CD4-positive, alpha-beta T cell treated with Interleukin-6 at 100 ng/mL for 8 hours (primary cell): ENCODE data around the gene SPTAN1.
"Not testable (repeated sequence)": the region's sequence is repeated elsewhere in the genome, so short reads cannot be mapped to it uniquely, and the experiment has no call there.

Experiments
- DNase-seq: peaks from one replicate; pipeline ENCODE4 v3.0.0-alpha.2; 2020; ENCODE audit warnings: mixed read lengths, low spot score

SPTAN1 gene

DNA sequence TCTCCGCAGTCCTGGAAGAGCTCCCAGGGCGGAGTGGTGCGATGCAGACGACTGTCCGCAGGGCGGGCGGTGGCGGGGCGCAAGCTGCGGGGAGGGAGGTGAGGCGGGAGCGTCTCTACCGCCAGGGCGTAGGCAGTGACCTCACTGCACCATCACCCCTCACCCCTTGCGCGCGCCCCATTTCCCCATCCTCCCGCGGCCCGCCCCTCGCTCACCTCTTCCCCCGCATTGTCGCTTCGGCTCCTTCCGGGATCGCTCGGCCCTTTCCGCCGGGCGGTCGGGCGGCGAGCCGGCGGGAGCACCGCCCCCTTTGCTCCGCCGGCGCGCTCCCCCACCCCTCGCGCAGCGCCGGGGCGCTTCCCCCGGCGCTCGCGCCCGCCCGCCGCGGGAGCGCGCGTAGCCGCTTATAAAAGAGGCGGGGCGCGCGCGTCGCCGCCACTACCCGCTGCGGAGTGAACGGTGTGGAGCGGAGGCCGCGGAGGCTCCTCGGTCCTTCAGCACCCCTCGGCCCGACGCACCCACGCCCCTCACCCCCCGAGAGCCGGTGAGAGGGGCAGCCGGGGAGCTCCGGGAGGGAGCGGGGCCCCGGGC lies at the start of gene SPTAN1:
SPTAN1 (plus strand) TSS at position 435 of the 591 bp plus-strand sequence. CDS start 14,154 bp downstream, outside the sequence.
- peak; percentile 94 for DNase-seq

DNA sequence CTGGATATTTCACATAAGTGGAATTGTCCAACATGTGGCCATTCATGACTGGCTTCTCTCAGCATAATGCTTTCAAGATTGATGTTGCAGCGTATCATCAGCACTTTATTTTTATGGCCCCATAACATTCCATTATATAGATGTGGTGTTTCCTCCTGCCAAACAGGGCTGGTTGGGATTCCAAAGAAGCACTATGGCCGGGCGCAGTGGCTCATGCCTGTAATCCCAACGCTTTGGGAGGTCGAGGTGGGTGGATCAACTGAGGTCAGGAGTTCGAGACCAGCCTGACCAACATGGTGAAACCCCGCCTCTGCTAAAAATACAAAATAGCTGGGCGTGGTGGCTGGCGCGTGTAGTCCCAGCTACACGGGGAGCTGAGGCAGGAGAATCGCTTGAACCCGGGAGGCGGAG lies 49.0 kb upstream of the SPTAN1 start:
- DNase-seq = not testable (repeated sequence)

DNA sequence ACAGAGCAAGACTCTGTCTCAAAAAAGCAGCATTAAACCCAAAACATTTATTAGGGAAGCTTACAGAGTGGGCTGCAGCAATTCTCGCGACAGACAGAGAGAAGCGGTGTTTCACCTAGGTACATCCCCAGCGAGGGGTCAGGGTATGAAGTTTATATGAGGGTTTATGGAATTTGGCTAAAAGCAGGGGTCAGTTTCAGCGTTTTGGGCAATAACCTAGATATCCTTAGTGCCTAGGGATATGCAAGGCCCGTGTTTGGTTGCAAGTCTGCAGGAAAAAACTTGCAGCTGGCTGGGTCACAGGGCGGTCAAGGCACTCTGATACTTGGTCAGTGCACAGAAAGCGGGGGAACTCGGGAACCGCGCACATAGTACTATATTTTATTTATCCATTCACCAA lies 48.5 kb upstream of the SPTAN1 start:
- no peak for DNase-seq

DNA sequence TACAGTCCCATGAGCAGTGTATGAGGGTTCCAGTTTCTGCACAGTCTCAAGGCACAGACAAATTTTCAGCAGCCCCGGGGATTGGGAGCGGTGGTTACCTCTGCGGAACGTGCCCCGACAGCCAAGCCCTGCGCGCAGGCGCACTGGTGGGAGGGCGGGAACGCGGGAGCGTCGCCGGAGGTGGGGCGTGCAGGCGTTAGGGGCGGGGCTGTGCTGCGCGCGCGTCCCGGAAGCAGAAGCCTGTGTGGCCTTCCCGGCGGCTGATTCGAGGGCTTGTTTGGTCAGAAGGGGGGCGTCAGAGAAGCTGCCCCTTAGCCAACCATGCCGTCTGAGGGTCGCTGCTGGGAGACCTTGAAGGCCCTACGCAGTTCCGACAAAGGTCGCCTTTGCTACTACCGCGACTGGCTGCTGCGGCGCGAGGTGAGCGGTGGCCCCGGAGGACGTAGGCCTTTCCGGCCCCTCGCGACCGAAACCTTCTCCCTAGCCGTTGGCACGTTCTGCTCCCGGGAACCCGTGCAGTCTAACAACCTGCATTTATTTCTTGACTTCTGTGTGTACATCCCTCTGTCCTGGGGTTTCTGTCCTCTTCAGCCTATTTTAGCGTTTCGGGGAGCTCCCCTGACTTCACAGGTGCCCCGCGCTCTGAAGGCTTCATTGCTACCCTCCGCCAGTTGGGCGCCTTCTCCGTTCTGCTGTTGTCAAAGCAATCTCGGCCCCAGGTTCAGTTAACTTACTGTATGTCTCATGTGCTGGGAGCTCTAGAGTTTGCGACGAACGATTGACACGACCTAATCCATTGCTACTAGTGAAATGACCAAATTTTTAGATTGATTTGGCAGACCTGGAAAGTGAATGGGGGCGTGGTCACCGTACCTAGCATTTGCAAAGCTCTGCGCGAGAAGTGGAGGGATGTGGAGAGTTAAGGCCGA lies 47.6 kb upstream of the SPTAN1 start, which contains the start of gene GLE1:
GLE1 (plus strand) TSS at position 235 of the 929 bp plus-strand sequence; CDS start at position 322, 87 bp downstream.
- DNase-seq = peak; percentile 95

DNA sequence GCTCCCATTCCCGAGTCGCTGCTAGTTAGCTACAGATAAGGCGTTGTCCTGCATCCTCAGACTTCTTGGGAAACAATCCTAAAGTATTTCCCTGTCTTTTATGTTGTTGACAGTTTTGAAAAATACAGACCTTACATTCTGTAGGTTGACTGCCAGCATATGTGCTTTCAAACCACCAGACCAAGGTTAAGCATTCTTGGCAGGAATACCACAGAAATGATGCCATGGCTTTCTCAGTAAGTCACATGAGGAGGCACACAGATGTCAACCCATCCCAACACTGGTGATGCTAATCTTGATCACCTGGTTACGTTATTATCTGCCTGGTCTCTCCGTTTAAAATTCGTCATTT lies 47.0 kb upstream of the SPTAN1 start:
- no peak for DNase-seq

DNA sequence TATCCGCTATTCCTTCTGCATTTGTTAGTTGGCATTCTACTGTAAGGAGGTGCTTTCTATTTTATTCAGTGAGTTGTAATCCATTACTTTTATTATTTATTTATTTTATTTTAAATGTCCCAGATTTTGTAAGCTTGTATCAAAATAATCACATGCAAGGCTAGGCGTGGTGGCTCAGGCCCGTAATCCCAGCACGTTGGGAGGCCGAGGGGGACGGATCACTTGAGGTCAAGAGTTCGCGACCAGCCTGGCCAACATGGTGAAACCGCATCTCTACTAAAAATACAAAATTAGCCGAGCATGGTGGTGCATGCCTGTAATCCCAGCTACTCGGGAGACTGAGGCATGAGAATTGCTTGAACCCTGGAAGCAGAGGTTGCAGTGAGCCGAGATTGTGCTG lies 46.5 kb upstream of the SPTAN1 start:
- not testable (repeated sequence) for DNase-seq

DNA sequence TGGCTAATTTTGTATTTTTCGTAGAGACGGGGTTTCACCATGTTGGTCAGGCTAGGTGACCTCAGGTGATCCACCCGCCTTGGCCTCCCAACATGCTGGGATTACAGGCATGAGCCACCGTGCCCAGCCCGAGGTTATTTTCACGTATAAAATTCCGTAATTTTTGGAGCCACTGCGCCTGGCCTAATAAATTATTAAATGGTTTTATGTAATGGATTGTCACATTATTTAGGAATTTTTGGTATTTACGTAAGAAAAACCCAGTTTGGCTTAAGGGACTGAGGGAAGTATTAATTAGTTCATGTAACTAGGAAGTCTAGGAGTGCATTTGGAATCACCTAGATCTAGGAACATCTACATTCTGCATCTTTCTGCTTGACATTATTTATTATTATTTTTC lies 39.6 kb upstream of the SPTAN1 start:
- no peak for DNase-seq

DNA sequence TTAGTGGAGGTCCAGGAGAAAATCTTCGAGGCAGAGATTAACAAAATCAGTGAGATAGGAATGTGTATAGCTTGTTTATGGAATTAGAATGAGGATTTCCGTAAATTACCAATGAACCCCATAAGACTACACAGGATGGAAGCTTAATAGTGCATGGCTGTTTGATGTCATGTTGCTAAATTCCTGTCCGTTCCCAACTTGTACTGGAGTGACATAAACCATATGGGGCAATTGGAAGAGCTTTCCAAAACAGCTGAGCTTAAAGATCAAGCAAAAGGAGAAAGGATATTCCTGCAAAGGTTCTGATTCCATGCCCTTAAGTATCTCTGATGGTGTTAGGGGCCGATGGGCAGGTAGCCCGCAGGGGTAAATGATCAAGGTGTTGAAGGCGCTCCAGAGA lies 30.4 kb upstream of the SPTAN1 start:
- DNase-seq = no peak

DNA sequence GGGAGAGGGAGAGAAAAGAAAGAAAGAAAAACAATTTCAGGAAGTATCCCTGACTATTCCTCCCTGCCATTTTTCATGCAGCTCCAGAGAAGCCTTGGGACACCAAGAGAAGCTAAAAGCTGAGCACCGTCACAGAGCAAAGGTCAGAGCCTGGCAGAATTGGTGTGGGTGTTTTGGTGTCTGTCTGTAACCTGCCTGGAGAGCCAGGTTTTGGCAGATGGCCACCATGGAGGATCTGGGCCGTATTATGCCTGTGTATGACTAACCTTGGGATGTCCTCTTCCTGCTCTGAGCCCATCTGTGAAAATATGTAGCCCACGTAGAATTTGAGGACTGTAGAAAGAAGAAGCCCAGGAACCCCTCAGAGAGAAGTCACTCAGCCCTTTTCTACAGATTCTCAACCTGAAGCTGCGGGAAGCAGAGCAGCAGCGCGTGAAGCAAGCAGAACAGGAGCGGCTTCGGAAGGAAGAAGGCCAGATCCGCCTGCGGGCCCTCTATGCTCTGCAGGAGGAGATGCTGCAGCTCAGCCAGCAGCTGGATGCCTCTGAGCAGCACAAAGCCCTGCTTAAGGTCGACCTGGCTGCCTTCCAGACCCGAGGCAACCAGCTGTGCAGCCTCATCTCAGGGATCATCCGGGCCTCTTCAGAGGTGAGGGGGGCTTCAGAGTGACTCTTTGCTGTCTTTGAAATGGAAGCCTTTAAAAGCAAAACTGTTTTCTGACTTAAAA lies 29.0 kb upstream of the SPTAN1 start:
- no peak for DNase-seq

DNA sequence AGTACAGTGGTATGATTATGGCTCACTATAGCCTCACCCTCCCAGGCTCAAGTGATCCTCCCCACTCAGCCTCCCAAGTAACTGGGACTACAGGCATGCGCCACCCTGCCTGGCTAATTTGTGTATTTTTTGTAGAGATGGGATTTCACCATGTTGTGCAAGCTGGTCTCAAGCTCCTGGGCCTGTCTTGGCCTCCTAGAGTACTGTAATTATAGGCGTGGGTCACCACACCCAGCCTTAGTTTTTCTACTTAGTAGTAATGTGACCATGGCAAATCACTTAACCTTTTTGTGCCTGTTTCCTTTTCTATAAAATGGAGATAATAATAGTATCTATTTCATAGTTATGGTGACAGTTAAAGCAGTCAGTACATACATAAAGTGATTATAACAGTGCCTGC lies 25.7 kb upstream of the SPTAN1 start:
- DNase-seq = no peak

DNA sequence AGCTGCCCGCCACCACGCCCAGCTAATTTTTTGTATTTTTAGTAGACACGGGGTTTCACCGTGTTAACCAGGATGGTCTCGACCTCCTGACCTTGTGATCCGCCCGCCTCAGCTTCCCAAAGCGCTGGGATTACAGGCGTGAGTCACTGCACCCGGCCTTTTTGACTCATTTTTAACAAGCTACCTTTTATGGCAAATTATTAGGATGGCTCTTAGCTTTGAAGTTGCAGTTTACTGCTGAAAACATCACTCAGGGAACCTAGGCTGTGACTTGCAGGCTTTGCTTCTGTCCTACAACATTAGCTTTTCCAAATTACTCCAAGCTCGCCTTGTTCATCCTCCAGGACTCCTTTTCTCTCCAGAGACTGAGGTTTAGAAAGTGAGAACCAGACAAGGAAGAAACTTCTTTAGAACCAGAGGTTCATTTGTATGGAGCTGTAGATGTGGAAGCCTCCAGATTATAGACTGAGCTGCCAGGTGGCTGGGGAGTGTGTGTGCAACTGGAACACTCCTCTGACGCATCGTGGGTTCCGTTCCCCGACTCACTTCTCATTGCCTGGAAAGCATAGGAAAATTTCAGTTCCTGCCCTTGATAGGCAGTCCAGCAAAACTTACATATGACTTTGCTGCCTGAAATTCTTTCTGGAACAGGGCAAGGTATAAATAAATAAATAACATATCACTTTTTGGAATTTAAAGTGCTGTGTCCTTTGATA lies 23.8 kb upstream of the SPTAN1 start:
- DNase-seq = no peak

DNA sequence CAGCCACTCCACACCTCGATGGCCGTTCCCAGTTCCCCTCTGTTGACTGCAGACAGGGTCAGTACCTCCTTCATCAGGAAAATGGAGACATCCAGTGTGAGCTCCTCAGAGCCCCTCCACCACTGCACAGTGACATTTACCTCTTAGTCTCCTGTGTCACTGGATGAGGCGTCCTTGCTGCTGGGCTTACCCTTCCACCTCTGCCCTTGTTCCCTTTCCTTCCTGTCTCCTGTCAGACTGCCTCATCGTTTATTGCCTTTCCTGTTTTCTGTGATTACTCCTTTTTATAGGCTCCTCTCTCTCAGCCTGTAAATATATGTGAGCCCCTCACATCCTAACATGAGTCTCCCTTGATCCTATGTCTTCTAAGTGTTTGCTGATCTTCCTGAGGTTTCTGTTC lies 23.2 kb upstream of the SPTAN1 start:
- DNase-seq = no peak

DNA sequence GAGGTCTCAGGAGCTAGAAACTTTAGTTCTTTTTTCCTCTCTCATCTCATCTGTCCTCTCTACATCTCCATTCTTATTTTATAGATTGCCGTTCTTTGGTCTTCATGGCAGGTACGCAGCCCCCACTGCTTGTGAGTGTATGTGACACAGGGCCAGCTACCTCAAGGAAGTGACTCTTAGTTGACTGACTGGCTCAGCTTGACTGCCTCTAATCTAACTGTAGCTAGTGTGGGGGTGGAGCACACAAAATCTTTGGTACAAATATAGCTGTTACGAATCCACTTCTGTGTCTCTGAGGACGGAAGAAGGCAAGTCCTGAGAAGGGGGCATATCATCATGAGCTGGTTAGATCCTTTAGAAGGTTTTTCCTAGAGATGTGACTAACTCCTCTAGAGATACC lies 19.8 kb upstream of the SPTAN1 start:
- DNase-seq = no peak

DNA sequence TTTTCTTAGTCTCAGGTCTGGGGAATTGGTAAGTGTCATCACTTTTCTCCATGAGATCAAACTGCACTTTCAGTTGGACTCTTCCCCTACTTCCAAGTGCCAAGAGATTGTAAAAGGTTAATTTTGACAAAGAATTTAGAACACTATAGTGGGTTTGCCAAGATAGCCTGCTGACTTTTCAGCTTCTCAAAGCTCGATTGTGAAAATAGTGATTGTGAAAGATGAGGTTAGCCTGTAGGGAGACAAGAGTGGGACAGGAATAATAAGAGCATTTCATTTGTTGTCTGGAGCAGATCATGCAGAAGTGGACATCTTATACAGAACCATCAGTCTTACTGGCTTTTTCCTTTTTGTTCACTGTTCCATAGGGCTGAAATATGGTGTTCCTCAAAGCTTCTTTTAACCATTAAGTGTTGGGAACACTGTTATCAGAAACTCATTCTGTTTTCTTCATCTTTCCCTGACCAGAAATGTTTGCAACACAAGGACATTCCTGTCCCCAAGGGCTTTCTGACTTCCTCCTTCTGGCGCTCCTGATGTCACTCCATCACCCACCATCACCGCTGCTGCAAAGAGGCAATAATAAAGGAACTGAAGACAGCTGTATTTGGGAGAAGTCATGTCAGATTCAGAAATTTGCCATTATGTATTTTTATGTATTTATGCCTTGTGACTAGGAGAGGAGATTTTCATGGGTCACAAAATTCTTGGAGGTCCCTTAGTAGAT lies 11.6 kb upstream of the SPTAN1 start:
- no peak for DNase-seq

DNA sequence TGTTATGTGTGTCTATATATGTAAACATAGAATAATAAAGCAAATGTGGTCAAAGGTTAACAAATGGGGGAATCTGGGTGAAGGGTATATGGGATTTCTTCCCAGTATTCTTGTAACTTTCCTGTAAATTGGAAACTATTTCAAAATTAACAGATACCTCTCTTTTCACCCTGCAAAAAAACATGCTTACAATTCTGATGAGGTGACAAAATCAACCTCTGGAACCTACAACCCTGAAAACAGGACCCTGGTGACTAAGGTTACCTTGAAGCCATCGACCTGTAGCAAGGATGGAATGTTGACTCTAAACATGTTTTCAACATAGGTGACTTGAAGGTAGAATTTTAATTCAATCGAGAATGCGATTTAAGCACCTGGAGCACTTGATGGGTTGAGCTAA lies 5.9 kb upstream of the SPTAN1 start:
- no peak for DNase-seq

DNA sequence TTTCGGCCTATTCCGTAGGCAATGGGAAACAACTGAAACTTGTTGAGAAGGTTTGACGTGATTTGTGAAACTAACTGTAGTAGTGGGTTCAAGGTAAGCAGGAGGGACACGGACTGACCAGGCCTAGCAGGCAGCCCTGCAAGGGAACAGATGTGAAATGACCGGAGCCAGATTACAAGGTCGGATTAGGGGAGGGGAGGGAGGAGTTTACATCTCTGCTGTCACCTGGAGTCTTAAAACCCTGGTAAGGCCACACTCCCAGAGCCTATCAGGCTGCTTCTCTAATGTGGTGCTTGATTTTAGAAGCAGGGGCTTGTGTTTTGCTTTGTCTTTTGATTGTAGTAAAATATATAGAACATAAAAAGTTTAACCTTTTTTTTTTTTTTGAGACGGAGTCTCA lies 3.5 kb upstream of the SPTAN1 start:
- DNase-seq = no peak

DNA sequence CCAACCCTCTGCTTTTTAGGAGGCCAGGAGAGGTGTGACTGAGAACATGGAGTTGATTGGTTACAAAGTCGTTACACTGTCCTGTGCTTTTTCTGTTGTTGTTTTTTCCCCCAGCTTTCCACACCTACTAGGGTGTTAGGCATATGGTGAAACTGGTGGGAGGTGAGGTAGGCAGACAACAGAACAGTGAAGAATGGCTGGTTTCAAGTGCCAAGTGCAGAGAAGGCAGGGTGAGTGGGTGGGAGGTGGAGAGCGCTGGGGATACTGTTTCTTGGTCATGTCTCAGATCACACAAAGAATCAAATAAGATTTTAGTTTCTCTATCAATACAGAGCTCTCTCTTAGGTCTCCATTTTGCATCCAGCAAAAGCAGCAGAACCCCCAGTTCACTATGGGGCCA lies 2.2 kb upstream of the SPTAN1 start:
- no peak for DNase-seq

DNA sequence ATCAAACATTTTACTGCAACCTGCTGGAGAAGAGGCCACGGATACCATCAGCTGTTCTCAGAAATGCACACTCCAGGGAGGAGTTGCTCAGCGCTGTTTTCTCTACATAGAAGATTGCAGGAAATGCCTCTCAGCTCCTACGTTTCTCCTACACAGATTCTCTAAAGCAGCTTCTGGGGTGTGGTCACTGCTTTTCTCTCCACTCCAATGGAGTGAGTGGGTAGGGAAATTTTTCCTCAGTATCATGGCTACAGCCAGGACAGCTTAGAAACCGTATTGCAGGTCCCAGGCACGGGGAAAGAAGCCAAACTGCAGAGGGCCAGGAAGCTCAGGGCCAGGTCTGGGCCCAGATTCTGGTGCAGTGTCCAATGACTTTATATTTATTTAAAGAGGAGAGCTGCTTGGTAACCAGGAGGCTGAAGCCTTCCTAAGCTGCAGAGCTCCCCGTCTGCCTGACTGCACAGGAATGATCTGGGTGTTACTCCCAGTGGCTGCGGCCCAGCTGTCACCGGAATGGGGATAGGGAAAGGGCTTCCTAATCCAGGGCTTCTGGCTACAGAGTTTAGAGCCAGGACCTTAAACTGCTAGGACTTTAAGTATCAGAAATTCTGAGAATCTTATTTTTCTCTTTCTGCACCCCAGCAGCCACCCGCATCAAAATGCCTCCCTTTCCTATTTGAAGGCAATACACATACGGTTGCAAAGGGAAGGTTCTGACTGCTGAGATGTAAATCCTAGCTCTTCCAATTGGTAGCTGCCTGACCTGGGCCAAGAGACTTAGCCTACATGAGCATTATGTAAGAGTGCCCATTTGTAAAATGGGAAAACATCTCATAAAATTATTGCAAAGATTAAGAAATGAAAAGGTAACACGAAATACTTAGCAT lies 1.4 kb upstream of the SPTAN1 start:
- DNase-seq = no peak

DNA sequence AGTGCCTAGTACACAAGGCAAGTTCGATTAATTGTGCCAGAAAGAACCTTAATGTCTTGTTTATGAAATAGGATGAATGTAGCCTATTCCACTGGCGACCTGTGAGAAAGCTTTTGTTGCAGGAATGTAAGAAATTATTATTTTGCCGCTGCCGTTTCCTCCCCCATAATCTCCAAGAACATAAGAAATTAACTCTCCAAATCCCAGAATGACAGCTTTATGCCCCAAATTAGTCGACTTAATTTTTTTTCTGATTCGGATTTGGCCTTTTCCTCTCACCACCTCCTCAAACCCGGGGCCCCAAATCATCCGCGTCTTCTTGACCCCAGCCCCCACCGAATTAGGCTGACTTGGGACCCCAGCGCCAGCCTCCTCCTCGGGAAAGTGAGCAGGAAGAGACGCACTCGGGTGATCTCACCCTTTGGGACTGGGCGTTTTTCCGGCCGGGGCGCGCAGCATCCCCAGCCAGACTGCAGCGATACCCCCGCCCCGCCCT lies 682 bp upstream of the SPTAN1 start:
- no peak for DNase-seq

DNA sequence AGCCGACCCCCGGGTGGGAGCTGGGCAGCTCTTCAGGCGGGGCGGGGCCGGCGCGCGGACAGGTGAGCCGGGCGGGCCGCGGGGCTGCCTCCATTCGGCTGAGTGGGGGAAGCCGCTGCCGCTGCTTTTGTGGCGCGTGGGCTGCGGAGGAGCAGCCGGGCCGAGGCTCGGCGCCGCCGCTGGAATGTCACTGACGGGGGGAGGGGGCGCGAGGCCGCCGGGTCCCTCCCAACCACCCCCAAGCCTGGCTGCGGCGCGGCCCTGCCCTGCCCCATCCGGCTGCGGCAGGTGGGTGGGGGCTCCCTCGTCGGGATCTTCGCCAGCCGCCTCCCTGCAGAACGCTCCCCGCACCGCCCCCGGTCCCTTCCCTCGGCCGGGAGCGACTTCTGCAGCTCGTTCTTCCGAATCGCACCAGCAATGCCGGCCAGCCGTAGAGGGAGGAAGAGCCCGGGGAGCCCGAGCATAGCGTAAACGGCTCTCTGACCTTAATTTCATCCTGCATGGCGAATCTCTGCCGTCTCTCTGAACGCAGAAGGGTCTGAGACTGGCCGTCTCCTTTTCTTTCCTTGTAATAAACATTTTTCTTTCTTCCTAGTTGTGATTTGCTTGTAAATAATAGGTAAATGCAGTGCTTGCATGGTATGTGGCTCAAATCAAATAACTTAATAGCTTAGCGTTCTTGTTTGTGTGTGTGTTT lies 505 bp downstream of the SPTAN1 start:
- DNase-seq = peak; percentile 44
